GM19438 (cell line): Measurements from ENCODE around the gene RPP30.
"Not testable (repeated sequence)": the region's sequence is repeated elsewhere in the genome, so short reads cannot be mapped to it uniquely, and the experiment has no call there.

Source experiments
- ATAC-seq: cut with Tn5 transposase; IDR thresholded peaks from one replicate; pipeline ENCODE4 v1.9.1; 2021; ENCODE audit warnings: low read depth; ENCODE audit not compliant: unreplicated experiment

Gene RPP30

GRCh38 chr10:90866050-90866598, 5.7 kb upstream of the RPP30 start:
- ATAC-seq: no peak

GRCh38 chr10:90871279-90871765, 452 bp upstream of the RPP30 start:
- ATAC-seq: peak; percentile 42

GRCh38 chr10:90872648-90873020, 860 bp downstream of the RPP30 start:
- ATAC-seq: no peak

GRCh38 chr10:90879062-90879461, 7.3 kb downstream of the RPP30 start:
- no peak for ATAC-seq

GRCh38 chr10:90880059-90880719, 8.4 kb downstream of the RPP30 start:
- ATAC-seq: not testable (repeated sequence)

- no peak for ATAC-seq
These were observed 12.7 kb downstream of the RPP30 start for GRCh38 chr10:90884431-90884830.

- ATAC-seq: no peak
These were observed 13.4 kb downstream of the RPP30 start for GRCh38 chr10:90885176-90885575.

GRCh38 chr10:90887555-90887954, 15.8 kb downstream of the RPP30 start:
- ATAC-seq: no peak

- no peak for ATAC-seq
These were observed 16.6 kb downstream of the RPP30 start for GRCh38 chr10:90888387-90888786.

- ATAC-seq: no peak
These were observed 17.9 kb downstream of the RPP30 start for GRCh38 chr10:90889636-90890035.

GRCh38 chr10:90890347-90890746, 18.6 kb downstream of the RPP30 start:
- ATAC-seq: no peak

GRCh38 chr10:90893190-90893589, 21.4 kb downstream of the RPP30 start:
- ATAC-seq: no peak

- ATAC-seq: not testable (repeated sequence)
These were observed 25.1 kb downstream of the RPP30 start for GRCh38 chr10:90896916-90897315.

- ATAC-seq: no peak
These were observed 34.2 kb downstream of the RPP30 start for GRCh38 chr10:90905925-90906324.

- ATAC-seq: no peak
These were observed 34.8 kb downstream of the RPP30 start for GRCh38 chr10:90906596-90906995.

- ATAC-seq: peak; percentile 85
These were observed 39.6 kb downstream of the RPP30 start for GRCh38 chr10:90911133-90912051.

- no peak for ATAC-seq
These were observed 40.4 kb downstream of the RPP30 start for GRCh38 chr10:90912174-90912573.

GRCh38 chr10:90912854-90913479, 41.2 kb downstream of the RPP30 start:
- ATAC-seq: no peak

GRCh38 chr10:90913774-90914420, 42.1 kb downstream of the RPP30 start:
- no peak for ATAC-seq

- ATAC-seq: no peak
These were observed 43.4 kb downstream of the RPP30 start for GRCh38 chr10:90914992-90915765.
